ENCODE data around the gene FAS. TPM values are rescaled to one million over a fixed set of nuclear protein-coding genes. Genes with fewer than 3 reads are reported as not detected.

FAS gene
- total RNA-seq, 2 donors from 2014 or later = 41.1 to 43.1 TPM

DNA sequence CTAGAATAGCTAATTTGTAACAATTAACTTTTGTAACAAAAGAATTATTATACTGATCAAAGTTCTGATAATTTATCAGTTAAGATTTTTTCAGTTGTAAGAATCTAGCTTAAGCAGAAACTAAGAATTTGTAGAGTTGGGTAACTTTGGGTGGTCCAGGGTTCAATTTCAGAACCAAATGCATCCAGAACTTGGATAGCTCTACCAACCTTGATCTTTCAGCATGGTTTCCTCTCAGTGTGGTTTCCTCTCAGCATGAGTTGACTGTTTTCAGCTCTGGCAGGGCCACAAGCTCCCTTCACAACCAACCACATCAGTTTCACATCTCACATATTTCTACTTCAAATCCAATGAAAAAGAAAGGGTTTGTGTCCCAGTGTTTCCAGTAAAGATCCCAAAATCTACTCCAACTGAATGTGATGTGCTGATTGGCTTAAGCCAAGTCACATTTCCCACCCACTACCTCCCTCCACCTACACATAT is 3.3 kb upstream of the FAS start:
- Histone ChIP-seq H3K9ac (ENCODE audit: low read depth in 2 of 2, low read length in 2 of 2) (no peak overlapping the region), H3K9me3 (no peaks in the 10 kb centered on the region), H3K27ac (no peak overlapping the region), H3K4me3 (no peak overlapping the region), H3K36me3 (no peaks in the 10 kb centered on the region), H3K27me3 (no peaks in the 10 kb centered on the region), H3K4me1 (no peaks in the 10 kb centered on the region)
- DNase-seq = no peak
- intact Hi-C loops (cut with DNase I) = loop anchor here (5.0 kb wide), 1 partner anchor 50 kb away; no protein-coding TSS in a partner anchor
- TF ChIP-seq CTCF (IDR thresholded peaks at IDR 0.05) = no peak

GRCh38 chr10:88987840-88988239 is 2.8 kb upstream of the FAS start:
- H3K27me3 ChIP-seq = no peaks in the 10 kb centered on the region
- intact Hi-C loops (cut with DNase I) = loop anchor here (5.0 kb wide), 1 partner anchor 51 kb away; no protein-coding TSS in a partner anchor
- TF ChIP-seq CTCF (IDR thresholded peaks at IDR 0.05) = no peak
- no peaks in the 10 kb centered on the region for H3K4me1 ChIP-seq
- no peak overlapping the region for H3K27ac ChIP-seq
- H3K9me3 ChIP-seq = no peaks in the 10 kb centered on the region
- no peak for DNase-seq
- H3K9ac ChIP-seq (ENCODE audit: low read depth in 2 of 2, low read length in 2 of 2) = no peak overlapping the region
- H3K36me3 ChIP-seq = no peaks in the 10 kb centered on the region
- H3K4me3 ChIP-seq = no peak overlapping the region

DNA sequence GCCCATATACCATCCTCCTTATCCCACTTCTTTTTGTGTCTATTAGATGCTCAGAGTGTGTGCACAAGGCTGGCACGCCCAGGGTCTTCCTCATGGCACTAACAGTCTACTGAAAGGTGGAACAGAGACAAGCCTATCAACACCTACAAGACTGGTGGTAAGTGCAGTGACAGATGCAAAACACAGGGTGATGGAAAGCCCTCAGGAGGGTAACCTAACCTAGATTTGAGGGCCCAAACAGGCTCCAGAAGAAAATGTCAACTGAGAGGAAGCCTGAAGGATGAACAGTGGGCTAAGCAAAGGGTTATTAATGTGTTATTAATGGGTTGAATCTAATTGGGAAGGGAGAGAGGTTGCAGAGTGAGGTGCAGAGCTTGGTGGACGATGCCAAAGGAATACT is 1.2 kb upstream of the FAS start:
- peak overlapping the region; percentile 97 for H3K27ac ChIP-seq
- H3K4me1 ChIP-seq = peaks cover 7% of the 10 kb centered on the region
- intact Hi-C loops (cut with DNase I) = loop anchor here (5.0 kb wide), 1 partner anchor 52 kb away; no protein-coding TSS in a partner anchor
- peak overlapping the region; percentile 72 for H3K4me3 ChIP-seq
- TF ChIP-seq CTCF (IDR thresholded peaks at IDR 0.05) = no peak
- H3K36me3 ChIP-seq = no peaks in the 10 kb centered on the region
- H3K9ac ChIP-seq (ENCODE audit: low read depth in 2 of 2, low read length in 2 of 2) = peak overlapping the region in 1 of 2 donors; percentile 96
- H3K9me3 ChIP-seq = no peaks in the 10 kb centered on the region
- DNase-seq = no peak
- H3K27me3 ChIP-seq = no peaks in the 10 kb centered on the region

DNA sequence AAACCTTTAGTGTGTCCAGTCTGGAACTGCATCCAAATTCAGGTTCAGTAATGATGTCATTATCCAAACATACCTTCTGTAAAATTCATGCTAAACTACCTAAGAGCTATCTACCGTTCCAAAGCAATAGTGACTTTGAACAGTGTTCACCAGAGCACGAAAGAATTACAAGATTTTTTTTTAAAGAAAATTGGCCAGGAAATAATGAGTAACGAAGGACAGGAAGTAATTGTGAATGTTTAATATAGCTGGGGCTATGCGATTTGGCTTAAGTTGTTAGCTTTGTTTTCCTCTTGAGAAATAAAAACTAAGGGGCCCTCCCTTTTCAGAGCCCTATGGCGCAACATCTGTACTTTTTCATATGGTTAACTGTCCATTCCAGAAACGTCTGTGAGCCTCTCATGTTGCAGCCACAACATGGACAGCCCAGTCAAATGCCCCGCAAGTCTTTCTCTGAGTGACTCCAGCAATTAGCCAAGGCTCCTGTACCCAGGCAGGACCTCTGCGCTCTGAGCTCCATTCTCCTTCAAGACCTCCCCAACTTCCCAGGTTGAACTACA is 694 bp upstream of the FAS start:
- Histone ChIP-seq H3K27ac (peak overlapping the region; percentile 97), H3K27me3 (no peaks in the 10 kb centered on the region), H3K9ac (ENCODE audit: low read depth in 2 of 2, low read length in 2 of 2) (peak overlapping the region; percentile 96), H3K36me3 (no peaks in the 10 kb centered on the region), H3K4me3 (peak overlapping the region; percentile 72), H3K9me3 (no peaks in the 10 kb centered on the region), H3K4me1 (peaks cover 12% of the 10 kb centered on the region)
- intact Hi-C loops (cut with DNase I) = loop anchor here (5.0 kb wide), 1 partner anchor 53 kb away; no protein-coding TSS in a partner anchor
- no peak for DNase-seq
- no peak for TF ChIP-seq CTCF (IDR thresholded peaks at IDR 0.05)

- peak overlapping the region; percentile 97 for H3K27ac ChIP-seq
- H3K36me3 ChIP-seq = no peaks in the 10 kb centered on the region
- TF ChIP-seq CTCF (IDR thresholded peaks at IDR 0.05) = no peak
- H3K4me1 ChIP-seq = peaks cover 19% of the 10 kb centered on the region
- peak; percentile 81 for DNase-seq
- intact Hi-C loops (cut with DNase I) = no loop called here
- H3K27me3 ChIP-seq = no peaks in the 10 kb centered on the region
- H3K9ac ChIP-seq (ENCODE audit: low read depth in 2 of 2, low read length in 2 of 2) = peak overlapping the region; percentile 96
- H3K9me3 ChIP-seq = no peaks in the 10 kb centered on the region
- H3K4me3 ChIP-seq = peak overlapping the region; percentile 72
These were observed 732 bp downstream of the FAS start for GRCh38 chr10:88991161-88991898.

All from colonic mucosa (tissue), 4 donors.